ENCODE data around the gene UBAP1.
"Not testable (repeated sequence)": the region's sequence is repeated elsewhere in the genome, so short reads cannot be mapped to it uniquely, and the experiment has no call there.

UBAP1 gene

GRCh38 chr9:34185778-34186551 is 7.1 kb downstream of the UBAP1 start:
- no peak for DNase-seq

GRCh38 chr9:34187891-34188240 is 9.0 kb downstream of the UBAP1 start:
- DNase-seq = no peak

GRCh38 chr9:34190996-34191892 is 12.4 kb downstream of the UBAP1 start:
- DNase-seq = no peak

GRCh38 chr9:34195143-34195542 is 16.3 kb downstream of the UBAP1 start:
- no peak for DNase-seq

GRCh38 chr9:34197286-34197685 is 18.4 kb downstream of the UBAP1 start:
- DNase-seq = not testable (repeated sequence)

GRCh38 chr9:34197756-34198711 is 19.2 kb downstream of the UBAP1 start:
- no peak for DNase-seq

GRCh38 chr9:34200092-34200491 is 21.2 kb downstream of the UBAP1 start:
- DNase-seq = no peak

- no peak for DNase-seq
These were observed 24.6 kb downstream of the UBAP1 start for GRCh38 chr9:34203275-34203991.

GRCh38 chr9:34203992-34204635 is 25.3 kb downstream of the UBAP1 start:
- DNase-seq = no peak

GRCh38 chr9:34205102-34205501 is 26.3 kb downstream of the UBAP1 start:
- DNase-seq = no peak

- DNase-seq = no peak
These were observed 27.7 kb downstream of the UBAP1 start for GRCh38 chr9:34206561-34206960.

GRCh38 chr9:34211395-34211794 is 32.6 kb downstream of the UBAP1 start:
- no peak for DNase-seq

GRCh38 chr9:34214354-34215000 is 35.6 kb downstream of the UBAP1 start:
- not testable (repeated sequence) for DNase-seq

- DNase-seq = no peak
These were observed 37.5 kb downstream of the UBAP1 start for GRCh38 chr9:34216325-34216724.

- DNase-seq = not testable (repeated sequence)
These were observed 38.2 kb downstream of the UBAP1 start for GRCh38 chr9:34217015-34217414.

- DNase-seq = no peak
These were observed 39.6 kb downstream of the UBAP1 start for GRCh38 chr9:34218446-34218845.

GRCh38 chr9:34219421-34219820 is 40.6 kb downstream of the UBAP1 start:
- no peak for DNase-seq

- DNase-seq = no peak
These were observed 41.4 kb downstream of the UBAP1 start for GRCh38 chr9:34220218-34220617.

- no peak for DNase-seq
These were observed 45.5 kb downstream of the UBAP1 start for GRCh38 chr9:34224349-34224748.

GRCh38 chr9:34226144-34226760 is 47.4 kb downstream of the UBAP1 start:
- not testable (repeated sequence) for DNase-seq

GRCh38 chr9:34227445-34227844 is 48.6 kb downstream of the UBAP1 start:
- DNase-seq = no peak
